ENCODE data around the gene BTN1A1.
"Not testable (repeated sequence)": the region's sequence is repeated elsewhere in the genome, so short reads cannot be mapped to it uniquely, and the experiment has no call there.

Gene BTN1A1

DNA sequence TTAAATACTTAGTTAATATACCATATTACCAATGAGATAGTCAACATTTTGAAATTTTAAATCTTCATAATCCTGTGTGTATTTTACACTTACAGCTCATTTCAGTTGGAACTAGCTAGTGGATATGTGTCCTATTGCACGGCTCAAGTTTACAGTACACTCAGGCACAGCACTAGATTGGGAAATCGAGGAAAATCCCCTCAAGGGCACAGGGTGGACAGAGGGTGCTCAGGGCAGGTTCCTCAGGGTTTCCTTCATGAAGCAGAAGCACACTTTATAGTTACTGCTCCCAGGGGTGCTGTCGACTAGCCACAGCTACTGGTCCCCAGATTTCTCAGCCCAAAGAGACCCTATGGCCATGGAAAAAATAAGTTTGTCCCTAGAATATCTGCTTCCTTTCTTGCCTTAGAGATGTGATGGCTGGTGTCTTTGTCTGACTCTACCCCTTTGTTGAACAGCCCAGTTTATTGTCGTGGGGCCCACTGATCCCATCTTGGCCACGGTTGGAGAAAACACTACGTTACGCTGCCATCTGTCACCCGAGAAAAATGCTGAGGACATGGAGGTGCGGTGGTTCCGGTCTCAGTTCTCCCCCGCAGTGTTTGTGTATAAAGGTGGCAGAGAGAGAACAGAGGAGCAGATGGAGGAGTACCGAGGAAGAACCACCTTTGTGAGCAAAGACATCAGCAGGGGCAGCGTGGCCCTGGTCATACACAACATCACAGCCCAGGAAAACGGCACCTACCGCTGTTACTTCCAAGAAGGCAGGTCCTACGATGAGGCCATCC lies 40.9 kb upstream of the BTN1A1 start:
- FAIRE-seq (no peak), DNase-seq (ENCODE audit: insufficient read length, low spot score) (no peak)
- TF ChIP-seq, protein P1, sequence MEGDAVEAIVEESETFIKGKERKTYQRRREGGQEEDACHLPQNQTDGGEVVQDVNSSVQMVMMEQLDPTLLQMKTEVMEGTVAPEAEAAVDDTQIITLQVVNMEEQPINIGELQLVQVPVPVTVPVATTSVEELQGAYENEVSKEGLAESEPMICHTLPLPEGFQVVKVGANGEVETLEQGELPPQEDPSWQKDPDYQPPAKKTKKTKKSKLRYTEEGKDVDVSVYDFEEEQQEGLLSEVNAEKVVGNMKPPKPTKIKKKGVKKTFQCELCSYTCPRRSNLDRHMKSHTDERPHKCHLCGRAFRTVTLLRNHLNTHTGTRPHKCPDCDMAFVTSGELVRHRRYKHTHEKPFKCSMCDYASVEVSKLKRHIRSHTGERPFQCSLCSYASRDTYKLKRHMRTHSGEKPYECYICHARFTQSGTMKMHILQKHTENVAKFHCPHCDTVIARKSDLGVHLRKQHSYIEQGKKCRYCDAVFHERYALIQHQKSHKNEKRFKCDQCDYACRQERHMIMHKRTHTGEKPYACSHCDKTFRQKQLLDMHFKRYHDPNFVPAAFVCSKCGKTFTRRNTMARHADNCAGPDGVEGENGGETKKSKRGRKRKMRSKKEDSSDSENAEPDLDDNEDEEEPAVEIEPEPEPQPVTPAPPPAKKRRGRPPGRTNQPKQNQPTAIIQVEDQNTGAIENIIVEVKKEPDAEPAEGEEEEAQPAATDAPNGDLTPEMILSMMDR (IDR thresholded peaks at IDR 0.05; ENCODE audit: insufficient read depth, missing control alignments): no peak

DNA sequence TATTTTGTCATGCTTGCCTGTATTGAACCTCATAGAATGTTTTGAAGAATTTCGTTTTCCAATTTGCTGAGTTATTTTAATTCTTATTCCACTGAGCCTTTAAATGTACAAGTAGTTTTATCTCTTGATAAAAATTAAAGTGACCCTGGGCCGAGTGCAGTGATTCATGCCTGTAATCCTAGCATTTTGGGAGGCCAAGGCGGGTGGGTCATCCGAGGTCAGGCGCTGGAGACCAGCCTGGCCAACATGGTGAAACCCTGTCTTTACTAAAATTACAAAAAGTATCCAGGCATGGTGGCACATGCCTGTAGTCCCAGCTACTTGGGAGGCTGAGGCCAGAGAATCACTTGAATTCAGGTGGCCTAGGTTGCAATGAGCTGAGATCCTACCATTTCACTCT lies 38.8 kb upstream of the BTN1A1 start:
- FAIRE-seq; DNase-seq (ENCODE audit: insufficient read length, low spot score): not testable (repeated sequence)

DNA sequence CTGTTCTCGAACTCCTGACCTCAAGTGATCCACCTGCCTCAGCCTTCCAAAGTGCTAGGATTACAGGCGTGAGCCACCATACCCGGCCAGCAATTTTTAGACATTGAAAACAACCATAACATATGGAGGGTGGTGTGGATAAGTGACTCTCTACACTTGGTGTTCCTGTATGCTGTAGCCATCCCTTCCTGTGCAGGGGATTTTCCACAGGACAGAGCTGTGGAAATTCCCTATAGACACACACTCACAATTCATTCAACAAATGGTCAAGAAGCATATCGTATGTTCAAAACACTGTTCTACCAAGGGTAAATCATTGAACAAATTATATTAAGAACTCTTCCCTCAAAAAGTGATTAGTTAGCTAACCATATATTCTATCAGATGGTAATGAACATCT lies 36.1 kb upstream of the BTN1A1 start:
- FAIRE-seq (no peak), DNase-seq (ENCODE audit: insufficient read length, low spot score) (no peak)
- TF ChIP-seq, protein P1 (IDR thresholded peaks at IDR 0.05; ENCODE audit: insufficient read depth, missing control alignments): no peak

DNA sequence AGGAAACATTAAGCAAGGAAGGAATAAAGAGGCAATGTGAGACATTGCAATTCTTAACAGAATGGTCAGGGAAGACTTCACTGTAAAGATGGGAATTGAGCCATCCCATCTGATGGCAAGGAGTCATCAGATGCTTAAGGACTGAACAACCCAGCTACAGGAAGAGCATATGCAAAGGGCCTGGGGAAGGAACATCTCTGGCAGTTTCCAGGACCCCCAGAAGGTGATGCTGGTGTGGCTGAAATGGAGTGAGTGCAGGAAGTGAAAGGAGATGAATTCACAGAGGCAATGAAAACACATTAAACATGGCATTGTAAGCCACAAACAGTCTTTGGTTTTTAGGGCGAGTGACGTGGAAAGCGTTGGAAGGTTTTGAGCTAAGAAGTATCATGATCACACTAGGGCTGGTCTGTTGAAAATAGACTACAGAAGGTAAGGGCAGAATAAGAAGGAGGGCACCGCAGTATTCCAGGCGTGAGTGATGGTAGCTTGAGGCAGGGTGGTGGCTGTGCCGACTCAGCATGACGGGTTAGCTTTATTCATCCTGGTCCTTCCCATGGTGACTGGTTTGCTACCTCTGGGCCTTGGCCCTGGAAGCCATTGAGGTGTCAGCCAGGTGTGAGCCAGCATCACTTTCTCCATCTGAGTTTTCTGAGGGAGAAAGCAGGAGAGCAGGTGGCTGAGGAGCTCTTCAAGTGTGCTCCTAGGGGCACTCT lies 35.5 kb upstream of the BTN1A1 start:
- no peak for DNase-seq (ENCODE audit: insufficient read length, low spot score)
- TF ChIP-seq, protein P1 (IDR thresholded peaks at IDR 0.05; ENCODE audit: insufficient read depth, missing control alignments): no peak
- no peak for FAIRE-seq

DNA sequence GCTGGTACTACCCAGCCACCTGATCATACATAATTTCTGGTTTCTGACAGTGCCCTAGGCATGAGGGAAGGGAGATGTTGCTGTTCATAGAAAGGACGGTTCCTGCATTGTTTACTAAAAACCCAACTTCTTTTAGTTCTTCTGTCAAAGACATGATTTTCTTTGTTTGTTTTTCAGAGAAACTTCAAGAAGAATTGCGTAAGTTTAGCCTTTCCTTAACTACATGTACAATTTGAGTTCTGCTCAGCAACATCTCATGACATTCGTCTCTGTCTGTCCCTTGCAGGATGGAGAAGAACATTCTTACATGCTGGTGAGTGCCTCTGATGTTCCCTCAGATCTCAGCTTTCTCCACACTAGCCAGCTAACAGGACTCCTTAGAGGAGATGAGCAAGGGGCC lies 34.3 kb upstream of the BTN1A1 start:
- DNase-seq (ENCODE audit: insufficient read length, low spot score): no peak
- TF ChIP-seq, protein P1 (IDR thresholded peaks at IDR 0.05; ENCODE audit: insufficient read depth, missing control alignments): no peak
- FAIRE-seq: no peak

DNA sequence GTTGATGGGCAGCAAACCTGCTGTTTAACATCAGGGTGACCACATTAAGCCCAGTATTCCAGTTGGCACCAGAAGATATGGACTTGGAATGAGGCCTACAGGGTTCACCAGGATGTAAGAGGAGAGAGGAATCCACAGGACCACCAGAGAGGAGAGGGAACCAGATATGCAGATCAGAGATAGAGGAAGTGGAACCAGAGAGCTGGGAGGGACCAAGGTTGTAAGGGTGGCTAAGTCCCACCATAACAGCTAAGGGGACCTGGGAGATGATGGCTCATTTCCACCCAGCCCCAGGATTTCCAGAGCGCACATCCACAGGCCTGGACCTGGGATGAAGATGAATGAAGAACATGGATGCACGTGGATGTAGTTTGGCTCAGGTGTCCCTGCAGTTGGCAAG lies 31.3 kb upstream of the BTN1A1 start:
- DNase-seq (ENCODE audit: insufficient read length, low spot score): no peak
- no peak for FAIRE-seq
- TF ChIP-seq, protein P1 (IDR thresholded peaks at IDR 0.05; ENCODE audit: insufficient read depth, missing control alignments): no peak

DNA sequence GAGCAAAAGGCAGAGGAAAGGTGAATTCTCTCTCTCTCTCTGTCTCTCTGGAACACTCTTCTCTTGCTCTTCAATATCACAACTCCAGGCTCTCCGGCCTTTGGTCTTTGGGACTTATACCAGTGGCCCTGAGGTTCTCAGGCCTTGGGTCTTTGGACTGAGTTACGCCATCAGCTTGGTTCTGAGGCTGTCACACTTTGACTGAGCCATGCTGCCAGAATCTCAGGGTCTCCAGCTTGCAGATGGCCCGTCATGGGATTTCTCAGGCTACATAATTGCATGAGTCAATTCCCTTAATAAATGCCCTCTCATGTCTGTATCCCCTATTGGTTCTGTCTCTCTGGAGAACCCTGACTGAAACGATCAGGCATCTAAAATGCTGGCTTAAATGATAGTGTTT lies 29.5 kb upstream of the BTN1A1 start:
- no peak for DNase-seq (ENCODE audit: insufficient read length, low spot score)
- TF ChIP-seq, protein P1 (IDR thresholded peaks at IDR 0.05; ENCODE audit: insufficient read depth, missing control alignments): no peak
- no peak for FAIRE-seq

All from D721Med (cell line).